Esophagus squamous epithelium (tissue), 5 donors: ENCODE data around the gene S100A7A. TPM values are rescaled to one million over a fixed set of nuclear protein-coding genes. Genes with fewer than 3 reads are reported as not detected.

Source experiments
- DNase-seq: peaks from one replicate; lab custom pipeline; 2025; lab: John Stamatoyannopoulos, UW
- H3K27ac ChIP-seq, 4 donors: fragments of 200-600 bp; sonication (generic); one replicate each; pipeline ENCODE4 v1.5.1; 2016 to 2019; ENCODE audit warnings: mild to moderate bottlenecking in 1 of 4
- H3K27me3 ChIP-seq, 4 donors: fragments of 200-600 bp; sonication (generic); 1 replicate in 3 of 4; 2 replicates in 1 of 4; pipeline versions ENCODE4 v1.5.1 to v1.6.0; 2017 to 2021; ENCODE audit warnings: antibody characterized with exemption in 1 of 4
- H3K36me3 ChIP-seq, 3 donors: fragments of 200-600 bp; sonication (generic); one replicate each; pipeline ENCODE4 v1.5.1; 2016 to 2019
- H3K4me1 ChIP-seq, 3 donors: fragments of 200-600 bp; sonication (generic); one replicate each; pipeline ENCODE4 v1.5.1; 2017 to 2019
- H3K4me3 ChIP-seq, 4 donors: fragments of 200-600 bp; sonication (generic); 1 replicate in 3 of 4; 2 replicates in 1 of 4; pipeline ENCODE4 v1.5.1; 2016 to 2019; ENCODE audit warnings: mild to moderate bottlenecking in 2 of 4, moderate library complexity in 1 of 4
- H3K9me3 ChIP-seq, 3 donors: fragments of 200-600 bp; sonication (generic); one replicate each; pipeline ENCODE4 v1.5.1; 2016 to 2019
- POLR2A ChIP-seq, 4 donors: fragments of 450-650 bp; IDR thresholded peaks; one replicate each; pipeline ENCODE4 v1.6.1; 2017; ENCODE audit warnings: antibody characterized with exemption in 4 of 4, mild to moderate bottlenecking in 4 of 4, moderate library complexity in 3 of 4
- WGBS, 2 donors: methylation state at CpG; one replicate each; pipeline ENCODE4 v1.1.5; 2018; 5-methylcytosine and 5-hydroxymethylcytosine counted together
- intact Hi-C: fragments of 100-400 bp; cut with DNase I; formaldehyde crosslinking; loops from one replicate; pipeline ENCODE4 v1.15.0; 2022
- total RNA-seq, 4 donors: library from RNA; depleted of rRNA; stranded (reverse); fragments of >200 nt; gene quantifications; one replicate each; pipeline ENCODE4 v1.1.0, GENCODE V29; 2016
- TF ChIP-seq, protein P1 (sequence below), 6 experiments: fragments of 450-650 bp in 4 of 6; fragments of 200-600 bp in 2 of 6; sonication (generic) in 2 of 6; IDR thresholded peaks; one replicate each; pipeline ENCODE4 v1.5.1; 2016 to 2019; ENCODE audit warnings: antibody characterized with exemption in 6 of 6, mild to moderate bottlenecking in 4 of 6, moderate library complexity in 4 of 6
- donor health status: DM: yes; HTN: yes; CAD: no.

The S100A7A gene
- total RNA-seq, 4 donors from 2014 or later: 6.7 to 72.9 (median 8.1) TPM; not detected in 1

DNA sequence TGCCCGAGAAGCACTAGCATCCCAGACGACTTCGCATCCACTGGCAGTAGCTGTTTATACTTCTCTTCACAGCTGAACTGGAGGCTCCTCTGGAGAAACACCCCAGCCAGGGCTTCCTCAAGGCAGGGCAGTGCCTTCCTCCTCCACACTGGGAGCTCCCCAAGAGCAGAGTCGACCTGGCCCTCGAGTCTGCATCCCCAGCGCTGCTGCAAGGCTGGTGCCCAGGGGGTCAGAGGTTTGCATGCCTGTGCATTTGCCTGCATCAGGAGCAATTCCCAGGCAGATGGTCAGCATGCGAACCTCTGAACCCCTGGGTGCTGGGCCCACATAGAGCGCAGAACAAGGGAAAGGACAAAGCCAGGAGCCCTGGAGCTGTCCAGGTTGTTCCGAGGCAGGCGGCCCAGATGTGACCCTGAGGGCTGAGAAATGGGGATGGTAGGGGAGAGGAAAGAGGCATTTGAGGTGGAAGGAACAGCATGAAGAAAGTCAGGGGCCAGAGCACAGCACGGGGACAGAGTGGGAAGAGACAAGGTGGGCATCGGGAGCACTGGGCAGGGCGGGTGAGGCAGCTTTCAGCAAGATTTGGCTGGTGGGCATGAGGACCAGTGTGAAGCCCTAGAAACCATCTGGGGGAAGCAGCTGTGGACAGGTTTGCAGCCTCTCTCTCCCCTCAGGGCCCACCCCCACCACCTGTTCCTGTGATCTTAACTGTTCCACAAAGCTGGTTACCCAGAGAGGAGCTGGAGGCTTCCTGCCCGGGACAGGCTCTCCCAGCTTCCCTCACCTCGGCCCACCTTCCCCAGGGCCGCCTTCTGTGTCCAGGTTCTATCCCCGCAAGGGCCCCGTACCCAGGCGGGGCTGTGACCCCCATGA, 19.0 kb upstream of the S100A7A start:
- 74 to 90% methylated on average over 7 to 13 of the region's 19 CpGs for WGBS, 2 donors
- Histone ChIP-seq H3K9me3 (no peaks in the 10 kb centered on the region), H3K4me3 (no peak overlapping the region), H3K4me1 (peaks cover 12 to 44% (median 21%) of the 10 kb centered on the region in 3 donors), H3K36me3 (no peaks in the 10 kb centered on the region), H3K27me3 (peaks cover 0 to 27% (median 0%) of the 10 kb centered on the region in 4 donors), H3K27ac (no peak overlapping the region)
- TF ChIP-seq, protein P1, sequence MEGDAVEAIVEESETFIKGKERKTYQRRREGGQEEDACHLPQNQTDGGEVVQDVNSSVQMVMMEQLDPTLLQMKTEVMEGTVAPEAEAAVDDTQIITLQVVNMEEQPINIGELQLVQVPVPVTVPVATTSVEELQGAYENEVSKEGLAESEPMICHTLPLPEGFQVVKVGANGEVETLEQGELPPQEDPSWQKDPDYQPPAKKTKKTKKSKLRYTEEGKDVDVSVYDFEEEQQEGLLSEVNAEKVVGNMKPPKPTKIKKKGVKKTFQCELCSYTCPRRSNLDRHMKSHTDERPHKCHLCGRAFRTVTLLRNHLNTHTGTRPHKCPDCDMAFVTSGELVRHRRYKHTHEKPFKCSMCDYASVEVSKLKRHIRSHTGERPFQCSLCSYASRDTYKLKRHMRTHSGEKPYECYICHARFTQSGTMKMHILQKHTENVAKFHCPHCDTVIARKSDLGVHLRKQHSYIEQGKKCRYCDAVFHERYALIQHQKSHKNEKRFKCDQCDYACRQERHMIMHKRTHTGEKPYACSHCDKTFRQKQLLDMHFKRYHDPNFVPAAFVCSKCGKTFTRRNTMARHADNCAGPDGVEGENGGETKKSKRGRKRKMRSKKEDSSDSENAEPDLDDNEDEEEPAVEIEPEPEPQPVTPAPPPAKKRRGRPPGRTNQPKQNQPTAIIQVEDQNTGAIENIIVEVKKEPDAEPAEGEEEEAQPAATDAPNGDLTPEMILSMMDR (IDR thresholded peaks at IDR 0.05): no peak
- no peak for TF ChIP-seq POLR2A (IDR thresholded peaks at IDR 0.05)
- no peak for DNase-seq
- intact Hi-C loops: no loop called here

DNA sequence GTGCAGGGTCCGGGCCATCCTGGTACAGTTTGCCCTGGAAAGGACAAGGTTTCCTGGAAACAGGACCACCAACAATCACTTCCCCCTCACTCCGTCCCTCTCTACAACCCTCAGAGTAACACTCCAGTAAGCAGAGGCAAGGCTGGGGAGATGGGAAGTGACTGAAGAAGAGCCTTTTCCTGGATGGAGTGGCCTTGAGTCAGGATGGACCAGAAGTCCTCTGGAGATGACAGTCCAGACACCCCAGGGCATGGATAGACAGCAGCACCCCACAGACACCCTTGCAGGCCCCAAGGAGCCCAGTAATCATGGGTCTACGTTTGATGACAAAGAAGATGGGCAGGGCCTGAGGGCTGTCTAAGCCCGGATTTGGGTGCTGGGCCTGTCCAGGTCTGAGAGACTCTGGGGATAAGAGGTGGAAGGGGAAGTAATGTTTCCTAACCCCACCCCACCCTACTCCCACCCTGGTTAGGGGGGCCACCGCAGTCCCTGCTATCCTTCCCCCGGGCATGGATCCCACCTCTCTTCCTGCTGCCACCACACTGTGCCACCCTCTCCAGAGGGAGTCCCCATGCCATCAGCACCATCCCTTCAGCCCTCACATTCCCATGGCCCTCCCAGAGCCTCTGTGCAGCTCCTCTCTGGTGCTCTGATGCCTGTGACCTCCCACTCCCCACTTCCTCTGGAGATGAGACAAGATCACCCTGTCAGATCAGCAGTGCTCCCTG, 18.2 kb upstream of the S100A7A start:
- H3K27ac ChIP-seq: no peak overlapping the region
- no peak overlapping the region for H3K4me3 ChIP-seq
- WGBS, 2 donors: 82% methylated on average over 3 to 6 of the region's 6 CpGs
- H3K36me3 ChIP-seq: no peaks in the 10 kb centered on the region
- TF ChIP-seq, protein P1 (IDR thresholded peaks at IDR 0.05): no peak
- TF ChIP-seq POLR2A (IDR thresholded peaks at IDR 0.05): no peak
- no peaks in the 10 kb centered on the region for H3K9me3 ChIP-seq
- peaks cover 0 to 27% (median 0%) of the 10 kb centered on the region in 4 donors for H3K27me3 ChIP-seq
- H3K4me1 ChIP-seq: peaks cover 12 to 36% (median 21%) of the 10 kb centered on the region in 3 donors
- intact Hi-C loops: no loop called here
- no peak for DNase-seq

GRCh38 chr1:153399401-153400055, 16.8 kb upstream of the S100A7A start:
- Histone ChIP-seq H3K4me1 (peaks cover 8 to 22% (median 12%) of the 10 kb centered on the region in 3 donors), H3K27ac (no peak overlapping the region), H3K27me3 (peaks cover 0 to 27% (median 0%) of the 10 kb centered on the region in 4 donors), H3K36me3 (no peaks in the 10 kb centered on the region), H3K4me3 (no peak overlapping the region), H3K9me3 (no peaks in the 10 kb centered on the region)
- TF ChIP-seq, protein P1 (IDR thresholded peaks at IDR 0.05): no peak
- TF ChIP-seq POLR2A (IDR thresholded peaks at IDR 0.05): no peak
- 82 to 83% methylated on average over 7 of the region's 7 CpGs for WGBS, 2 donors
- intact Hi-C loops: no loop called here
- no peak for DNase-seq

DNA sequence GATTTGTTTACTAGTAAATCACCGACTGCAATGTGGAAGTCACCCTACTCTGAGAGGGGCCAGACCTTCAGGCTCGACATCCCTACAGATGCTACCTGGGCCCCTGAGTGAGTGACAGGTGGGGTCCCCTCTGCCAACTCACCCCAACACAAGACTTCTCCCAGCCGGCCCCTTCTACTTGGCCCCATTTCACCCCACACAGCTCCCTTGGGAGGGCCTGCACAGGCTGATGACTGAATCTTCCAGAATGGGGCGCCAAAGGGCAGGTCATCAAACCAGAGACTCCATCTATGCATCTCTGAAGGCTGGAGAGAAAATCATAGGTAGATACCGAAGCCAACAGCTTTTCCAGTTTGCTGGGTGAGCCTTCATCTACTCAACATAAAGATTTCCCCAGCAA, 16.1 kb upstream of the S100A7A start:
- Histone ChIP-seq H3K4me1 (peaks cover 3 to 14% (median 6%) of the 10 kb centered on the region in 3 donors), H3K4me3 (no peak overlapping the region), H3K27me3 (peaks cover 0 to 23% (median 0%) of the 10 kb centered on the region in 4 donors), H3K27ac (no peak overlapping the region), H3K36me3 (no peaks in the 10 kb centered on the region), H3K9me3 (no peaks in the 10 kb centered on the region)
- no peak for DNase-seq
- intact Hi-C loops: no loop called here
- WGBS, 2 donors: 59 to 72% methylated on average over 5 of the region's 5 CpGs
- no peak for TF ChIP-seq POLR2A (IDR thresholded peaks at IDR 0.05)
- TF ChIP-seq, protein P1 (IDR thresholded peaks at IDR 0.05): peak in 2 of 6 experiments; percentile 7 to 48
